Skeletal muscle satellite cell (primary cell): ENCODE measurements around the gene KDM4C.

ENCODE experiments used
- H3K27me3 ChIP-seq: 2 replicates; pipeline ENCODE4 v1.7.0; 2013; ENCODE audit warnings: low read length; ENCODE audit not compliant: control insufficient read depth, insufficient read depth
- H3K36me3 ChIP-seq: 2 replicates; pipeline ENCODE4 v1.7.0; 2013; ENCODE audit warnings: mild to moderate bottlenecking, control low read depth, low read length; ENCODE audit not compliant: insufficient read depth
- H3K4me1 ChIP-seq: 2 replicates; pipeline ENCODE4 v1.7.0; 2013; ENCODE audit warnings: low read length; ENCODE audit not compliant: control insufficient read depth, insufficient read depth
- H3K4me2 ChIP-seq: 2 replicates; pipeline ENCODE4 v1.7.0; 2013; ENCODE audit warnings: mild to moderate bottlenecking, low read length
- H3K4me3 ChIP-seq: 2 replicates; pipeline ENCODE4 v1.7.0; 2013; ENCODE audit warnings: low read length
- H3K9ac ChIP-seq: 2 replicates; pipeline ENCODE4 v1.7.0; 2013; ENCODE audit warnings: mild to moderate bottlenecking, low read depth, low read length, moderate library complexity
- H3K9me3 ChIP-seq: replicated peaks from 2 replicates; pipeline ENCODE4 v1.7.0; 2013; ENCODE audit warnings: mild to moderate bottlenecking, control low read depth, low read length

Gene KDM4C

GRCh38 chr9:7073706-7074105, 315.9 kb downstream of the KDM4C start:
- Histone ChIP-seq H3K9me3 (no peaks in the 10 kb centered on the region), H3K36me3 (no peaks in the 10 kb centered on the region), H3K4me1 (no peaks in the 10 kb centered on the region), H3K27me3 (no peaks in the 10 kb centered on the region), H3K4me3 (no peak overlapping the region), H3K9ac (no peak overlapping the region), H3K4me2 (no peak overlapping the region)

DNA sequence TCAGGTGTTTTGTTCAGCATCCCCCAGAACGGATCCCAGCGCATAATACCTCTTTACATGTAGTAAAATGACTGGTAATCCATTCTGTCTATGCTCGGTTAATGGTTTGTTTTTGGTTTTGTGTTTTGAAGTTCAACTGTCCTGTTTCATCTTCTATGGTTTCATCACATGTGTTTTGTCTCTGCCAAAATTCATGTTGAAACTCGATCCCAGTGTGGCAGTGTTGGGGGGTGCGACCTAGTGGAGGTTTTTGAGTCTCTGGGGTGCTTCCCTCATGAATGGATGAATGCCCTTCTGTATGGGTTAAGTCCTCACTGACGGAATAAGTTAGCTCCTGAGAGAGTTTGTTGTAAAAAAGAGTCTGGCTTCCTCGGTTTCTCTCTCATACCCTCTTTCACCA, 317.4 kb downstream of the KDM4C start:
- no peak overlapping the region for H3K4me2 ChIP-seq
- H3K4me3 ChIP-seq, result no peak overlapping the region
- H3K9me3 ChIP-seq, result no peaks in the 10 kb centered on the region
- no peak overlapping the region for H3K9ac ChIP-seq
- H3K4me1 ChIP-seq, result no peaks in the 10 kb centered on the region
- H3K27me3 ChIP-seq, result no peaks in the 10 kb centered on the region
- H3K36me3 ChIP-seq, result no peaks in the 10 kb centered on the region

GRCh38 chr9:7079051-7079450, 321.3 kb downstream of the KDM4C start:
- no peak overlapping the region for H3K4me2 ChIP-seq
- H3K4me3 ChIP-seq, result no peak overlapping the region
- no peaks in the 10 kb centered on the region for H3K9me3 ChIP-seq
- H3K27me3 ChIP-seq, result no peaks in the 10 kb centered on the region
- no peaks in the 10 kb centered on the region for H3K36me3 ChIP-seq
- no peaks in the 10 kb centered on the region for H3K4me1 ChIP-seq
- H3K9ac ChIP-seq, result no peak overlapping the region

DNA sequence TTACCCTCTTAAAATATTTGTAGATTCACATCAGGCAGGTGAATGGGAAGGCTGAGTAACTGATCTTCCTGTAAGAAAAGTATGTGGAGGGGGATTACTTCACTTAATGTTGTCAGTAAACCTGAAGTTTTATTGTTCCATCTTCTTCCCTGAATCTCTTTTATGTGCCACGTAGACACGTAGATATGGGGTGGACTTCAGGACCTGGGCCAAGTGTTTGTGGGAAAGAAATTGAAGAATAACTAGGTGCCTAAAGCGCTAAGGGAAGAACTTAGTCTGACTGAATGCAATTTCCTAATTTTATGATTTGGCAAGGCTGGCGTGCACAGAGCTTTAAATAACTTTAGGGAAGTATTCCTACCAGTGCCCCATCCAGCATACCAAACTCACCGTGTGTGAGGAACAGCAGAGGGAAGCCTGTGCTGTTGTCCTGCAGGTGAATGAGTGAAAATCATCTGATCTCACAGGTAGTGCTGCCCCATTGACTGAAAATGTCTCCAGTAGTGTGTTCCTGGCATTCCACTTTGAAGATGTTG, 323.4 kb downstream of the KDM4C start:
- Histone ChIP-seq H3K4me2 (no peak overlapping the region), H3K4me3 (no peak overlapping the region), H3K4me1 (no peaks in the 10 kb centered on the region), H3K9ac (no peak overlapping the region), H3K9me3 (no peaks in the 10 kb centered on the region), H3K36me3 (no peaks in the 10 kb centered on the region), H3K27me3 (no peaks in the 10 kb centered on the region)

DNA sequence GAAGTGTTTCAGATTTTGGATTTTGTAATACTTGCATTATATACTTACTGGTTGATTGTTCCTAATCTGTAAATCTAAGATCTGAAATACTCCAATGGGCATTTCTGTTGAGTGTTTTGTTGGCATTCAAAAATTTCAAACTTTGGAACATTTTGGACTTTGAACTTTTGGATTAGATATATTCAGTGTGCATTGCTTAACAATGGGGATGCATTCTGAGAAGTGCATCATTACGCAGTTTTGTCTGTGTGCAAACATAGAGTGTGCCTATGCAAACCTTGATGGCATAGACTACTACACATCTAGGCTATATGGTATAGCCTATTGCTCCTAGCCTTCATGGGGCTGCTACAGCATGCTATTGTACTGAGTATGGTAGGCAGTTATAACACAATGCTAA, 325.4 kb downstream of the KDM4C start:
- no peak overlapping the region for H3K9ac ChIP-seq
- no peaks in the 10 kb centered on the region for H3K27me3 ChIP-seq
- H3K9me3 ChIP-seq, result no peaks in the 10 kb centered on the region
- peaks cover 6% of the 10 kb centered on the region for H3K36me3 ChIP-seq
- H3K4me2 ChIP-seq, result no peak overlapping the region
- H3K4me1 ChIP-seq, result no peaks in the 10 kb centered on the region
- H3K4me3 ChIP-seq, result no peak overlapping the region

DNA sequence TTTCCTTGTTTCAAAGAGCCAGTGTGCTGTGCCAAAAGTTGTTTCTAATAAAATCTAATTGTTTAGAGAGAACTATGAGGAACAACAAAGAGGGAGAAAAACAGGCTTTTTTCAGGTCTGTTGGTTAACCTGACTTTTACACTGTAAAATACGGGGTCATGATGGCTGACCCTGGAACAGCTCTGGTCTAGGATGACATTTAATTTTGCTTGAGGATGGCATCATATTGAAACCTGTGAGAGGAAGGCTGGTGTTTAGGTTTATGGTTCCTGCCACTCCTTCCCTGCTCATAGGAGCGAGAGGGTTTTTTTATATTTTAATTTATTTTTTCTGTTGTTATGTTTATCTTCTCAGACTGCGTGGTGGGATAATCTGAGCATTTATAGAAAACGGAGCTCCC, 327.6 kb downstream of the KDM4C start:
- H3K4me2 ChIP-seq, result no peak overlapping the region
- H3K9ac ChIP-seq, result no peak overlapping the region
- H3K27me3 ChIP-seq, result no peaks in the 10 kb centered on the region
- H3K36me3 ChIP-seq, result peaks cover 6% of the 10 kb centered on the region
- no peaks in the 10 kb centered on the region for H3K9me3 ChIP-seq
- no peak overlapping the region for H3K4me3 ChIP-seq
- H3K4me1 ChIP-seq, result no peaks in the 10 kb centered on the region

GRCh38 chr9:7086389-7086788, 328.6 kb downstream of the KDM4C start:
- Histone ChIP-seq H3K4me2 (no peak overlapping the region), H3K9me3 (no peaks in the 10 kb centered on the region), H3K36me3 (peaks cover 6% of the 10 kb centered on the region), H3K4me1 (no peaks in the 10 kb centered on the region), H3K9ac (no peak overlapping the region), H3K4me3 (no peak overlapping the region), H3K27me3 (no peaks in the 10 kb centered on the region)

DNA sequence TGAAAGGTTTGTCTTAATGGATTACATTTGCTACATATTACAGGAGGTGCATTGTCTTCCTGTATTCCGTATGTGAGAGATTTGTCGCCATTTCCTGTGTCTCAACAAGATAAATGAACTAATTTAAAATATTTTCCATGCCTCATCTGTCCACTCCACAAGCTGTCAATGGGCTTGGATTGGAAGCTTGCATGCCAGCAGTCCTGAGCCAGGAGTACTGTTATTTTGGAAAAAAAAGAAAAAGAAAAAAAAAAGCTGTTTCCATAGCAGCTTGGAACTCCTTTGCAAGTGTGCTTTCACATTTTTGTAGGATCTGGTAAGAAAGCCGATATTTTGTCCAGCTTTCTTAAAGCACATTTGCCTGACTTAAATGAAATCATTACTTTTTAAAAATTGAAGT, 330.8 kb downstream of the KDM4C start:
- Histone ChIP-seq H3K36me3 (peaks cover 6% of the 10 kb centered on the region), H3K4me3 (no peak overlapping the region), H3K4me1 (no peaks in the 10 kb centered on the region), H3K4me2 (no peak overlapping the region), H3K27me3 (no peaks in the 10 kb centered on the region), H3K9me3 (no peaks in the 10 kb centered on the region), H3K9ac (no peak overlapping the region)

DNA sequence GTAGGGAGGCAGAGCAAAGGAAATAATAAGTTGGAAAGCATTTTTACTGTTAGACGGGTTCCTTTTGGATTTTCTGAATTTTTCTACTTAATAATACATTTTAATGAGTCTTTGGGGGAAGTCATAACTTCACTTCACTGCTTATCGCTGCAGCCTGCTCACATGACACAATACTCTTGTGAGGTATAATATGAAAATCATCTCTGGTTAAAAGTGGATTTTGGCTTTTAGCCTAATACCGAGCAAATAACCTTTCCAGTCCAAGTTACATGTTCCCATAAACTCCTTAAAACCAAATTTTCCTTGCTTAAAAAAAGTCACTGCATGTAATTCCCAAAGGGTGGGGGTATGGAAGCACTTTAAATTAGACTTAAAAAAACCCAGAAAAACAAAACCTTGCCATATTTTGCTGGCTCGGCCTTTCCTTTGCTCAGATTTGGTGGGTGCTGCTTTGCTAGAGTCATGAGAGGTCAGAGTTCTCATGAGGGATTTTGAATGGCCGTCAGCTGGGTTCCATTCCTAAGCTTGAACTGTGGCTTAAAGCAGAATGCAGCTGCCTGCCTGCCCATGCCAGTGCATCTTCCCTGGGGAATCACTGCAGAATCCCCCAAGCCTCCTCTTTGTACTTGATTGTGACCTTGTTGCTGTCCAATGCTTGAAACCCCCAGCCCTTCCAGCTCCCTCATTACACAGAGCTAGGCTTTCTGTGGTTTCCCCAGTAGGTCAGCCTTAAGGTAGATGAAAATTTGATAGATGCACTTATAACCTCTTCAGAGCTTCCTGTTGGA, 331.8 kb downstream of the KDM4C start:
- Histone ChIP-seq H3K4me2 (no peak overlapping the region), H3K36me3 (peaks cover 6% of the 10 kb centered on the region), H3K9ac (no peak overlapping the region)

DNA sequence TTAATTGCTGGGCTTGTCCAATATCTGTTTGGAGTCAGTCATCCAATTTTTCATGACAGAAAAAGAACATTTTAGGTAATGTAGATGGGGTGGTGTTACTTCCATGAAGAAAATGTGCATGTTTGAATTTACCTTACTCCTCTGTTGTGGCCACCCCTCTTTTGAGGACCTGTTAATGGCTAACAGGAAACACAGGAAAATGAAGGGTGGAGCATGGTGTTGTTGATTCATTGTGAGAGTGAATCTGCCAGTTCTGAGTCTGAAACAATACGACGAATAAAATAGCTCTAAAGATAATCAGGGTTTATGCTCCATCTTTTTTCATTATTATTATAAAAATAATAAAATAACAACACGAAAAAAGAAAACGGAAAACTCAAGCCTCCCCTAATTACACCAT, 335.3 kb downstream of the KDM4C start:
- Histone ChIP-seq H3K4me1 (peaks cover 8% of the 10 kb centered on the region), H3K4me2 (no peak overlapping the region)

More for the DNA sequence above, 331.8 kb downstream of the KDM4C start:
- no peaks in the 10 kb centered on the region for H3K9me3 ChIP-seq
- H3K4me1 ChIP-seq, result no peaks in the 10 kb centered on the region
- H3K27me3 ChIP-seq, result no peaks in the 10 kb centered on the region
- H3K4me3 ChIP-seq, result no peak overlapping the region

GRCh38 chr9:7094052-7094451, 336.3 kb downstream of the KDM4C start:
- Histone ChIP-seq H3K9me3 (no peaks in the 10 kb centered on the region), H3K9ac (no peak overlapping the region), H3K27me3 (no peaks in the 10 kb centered on the region), H3K4me2 (no peak overlapping the region), H3K4me1 (peaks cover 13% of the 10 kb centered on the region), H3K4me3 (no peak overlapping the region), H3K36me3 (no peaks in the 10 kb centered on the region)

More for the DNA sequence above, 335.3 kb downstream of the KDM4C start:
- H3K9me3 ChIP-seq, result no peaks in the 10 kb centered on the region
- no peak overlapping the region for H3K4me3 ChIP-seq
- no peaks in the 10 kb centered on the region for H3K27me3 ChIP-seq
- no peak overlapping the region for H3K9ac ChIP-seq
- no peaks in the 10 kb centered on the region for H3K36me3 ChIP-seq

DNA sequence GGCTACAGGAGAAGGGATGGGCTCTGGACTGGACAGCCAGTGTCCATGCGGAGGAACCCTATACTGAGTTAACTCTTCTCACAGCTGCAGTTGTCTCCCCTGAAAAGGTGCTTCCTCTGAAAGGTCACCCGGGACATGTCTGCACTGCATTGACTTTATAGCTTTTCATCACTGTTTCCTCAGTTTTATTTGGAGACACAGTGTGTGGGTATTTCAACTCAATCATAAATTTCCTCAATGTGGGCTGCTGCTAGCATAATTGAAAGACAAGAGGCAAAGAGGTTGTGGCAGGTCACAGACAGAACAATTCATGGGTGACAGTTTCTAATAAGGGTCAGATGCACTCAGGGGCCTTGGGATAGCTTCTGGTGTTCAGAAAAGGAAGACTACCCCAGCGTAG, 336.8 kb downstream of the KDM4C start:
- Histone ChIP-seq H3K9ac (no peak overlapping the region), H3K4me1 (peaks cover 13% of the 10 kb centered on the region), H3K9me3 (no peaks in the 10 kb centered on the region), H3K27me3 (no peaks in the 10 kb centered on the region), H3K4me3 (no peak overlapping the region), H3K4me2 (no peak overlapping the region), H3K36me3 (no peaks in the 10 kb centered on the region)
